ENCODE measurements around the gene FEV. TPM values are rescaled to one million over a fixed set of nuclear protein-coding genes. Genes with fewer than 3 reads are reported as not detected.
A peak's percentile ranks its signal among the peaks of the same experiment; 100 is the strongest.

Gene FEV
- total and polyA plus RNA-seq, 10 donors, result not detected

GRCh38 chr2:218980735-218981389, 4.1 kb downstream of the FEV start:
- WGBS, 5 donors, result 2 to 8% (median 3%) methylated on average over 26 of the region's 26 CpGs
- intact Hi-C loops (cut with DNase I; ENCODE audit: low total_unique reads), result no loop called here
- Histone ChIP-seq H3K4me1 (peaks cover 33 to 62% (median 53%) of the 10 kb centered on the region in 6 donors), H3K9me3 (no peaks in the 10 kb centered on the region), H3K4me3 (peak overlapping the region; percentile 13 to 66 (median 24)), H3K27me3 (replicated peaks in 1 of 7) (peaks cover 11 to 100% (median 66%) of the 10 kb centered on the region in 7 donors), H3K27ac (no peak overlapping the region), H3K36me3 (no peaks in the 10 kb centered on the region)
- DNase-seq, result peak; percentile 63
- TF ChIP-seq CTCF (IDR thresholded peaks at IDR 0.05 in 8 of 11, conservative IDR thresholded peaks at IDR 0.05 in 3 of 11), result peak in 2 of 11 experiments; percentile 7 to 20
- no peak for TF ChIP-seq POLR2A (IDR thresholded peaks at IDR 0.05)

GRCh38 chr2:218979846-218980734, 4.9 kb downstream of the FEV start:
- H3K27ac ChIP-seq, result no peak overlapping the region
- peak overlapping the region in 6 of 8 donors; percentile 13 to 66 (median 18) for H3K4me3 ChIP-seq
- DNase-seq, result peak; percentile 94
- no peaks in the 10 kb centered on the region for H3K9me3 ChIP-seq
- TF ChIP-seq POLR2AphosphoS5 (IDR thresholded peaks at IDR 0.05) (peak in 2 of 3 donors; percentile 19 to 30), CTCF (IDR thresholded peaks at IDR 0.05 in 8 of 11, conservative IDR thresholded peaks at IDR 0.05 in 3 of 11) (peak; percentile 70 to 93 (median 90)), POLR2A (IDR thresholded peaks at IDR 0.05) (no peak)
- H3K27me3 ChIP-seq (replicated peaks in 1 of 7), result peaks cover 11 to 100% (median 58%) of the 10 kb centered on the region in 7 donors
- H3K36me3 ChIP-seq, result no peaks in the 10 kb centered on the region
- 1 to 4% (median 3%) methylated on average over 28 to 39 of the region's 39 CpGs for WGBS, 5 donors
- intact Hi-C loops (cut with DNase I; ENCODE audit: low total_unique reads), result no loop called here
- peaks cover 33 to 54% (median 47%) of the 10 kb centered on the region in 6 donors for H3K4me1 ChIP-seq

GRCh38 chr2:218975060-218975777, 9.8 kb downstream of the FEV start:
- Histone ChIP-seq H3K27me3 (replicated peaks in 1 of 7) (peaks cover 0 to 93% (median 38%) of the 10 kb centered on the region in 7 donors), H3K36me3 (no peaks in the 10 kb centered on the region), H3K4me3 (no peak overlapping the region), H3K9me3 (no peaks in the 10 kb centered on the region), H3K27ac (no peak overlapping the region), H3K4me1 (peaks cover 7 to 8% (median 7%) of the 10 kb centered on the region in 6 donors)
- TF ChIP-seq POLR2A (IDR thresholded peaks at IDR 0.05) (no peak), CTCF (IDR thresholded peaks at IDR 0.05 in 8 of 11, conservative IDR thresholded peaks at IDR 0.05 in 3 of 11) (no peak), POLR2AphosphoS5 (IDR thresholded peaks at IDR 0.05) (no peak)
- intact Hi-C loops (cut with DNase I; ENCODE audit: low total_unique reads), result no loop called here
- no peak for DNase-seq
- 56 to 70% (median 65%) methylated on average over 4 of the region's 4 CpGs for WGBS, 5 donors
